Panc1 (cell line): ENCODE measurements around the gene TNK1. TPM values are rescaled to one million over a fixed set of nuclear protein-coding genes. Genes with fewer than 3 reads are reported as not detected.

Source experiments
- ATAC-seq: fragments of 200-7000 bp; cut with Tn5 transposase; 2 replicates; pipeline ENCODE4 v1.9.1; 2020; ENCODE audit warnings: mild to moderate bottlenecking, moderate library complexity
- BruUV-seq: library from RNA; stranded (reverse); fragments of 400-500 nt; replicated peaks from 2 replicates; lab custom pipeline; 2021; lab: Mats Ljungman, UMichigan
- CTCF ChIA-PET: fragments of 300-600 bp; sonication (Branson Sonifier 250); formaldehyde crosslinking; loops from one replicate; lab custom pipeline; 2022; ENCODE audit warnings: antibody characterized with exemption; lab: Charles Lee
- POLR2A ChIA-PET: fragments of 300-600 bp; sonication (Branson Sonifier 250); formaldehyde crosslinking; loops from one replicate; lab custom pipeline; 2022; ENCODE audit warnings: antibody characterized with exemption; lab: Charles Lee
- DNase-seq: peaks from one replicate; pipeline ENCODE4 v3.0.0-alpha.2; 2010; ENCODE audit warnings: low read depth, low spot score
- H3K27ac ChIP-seq: 2 replicates; pipeline ENCODE4 v1.5.1; 2011; ENCODE audit warnings: mild to moderate bottlenecking, low read length, inconsistent platforms
- H3K27me3 ChIP-seq: fragments of 200-500 bp; sonication (Bioruptor generic); 2 replicates; pipeline ENCODE4 v1.6.0; 2014; ENCODE audit warnings: low read length, inconsistent platforms; ENCODE audit not compliant: control insufficient read depth, insufficient read depth
- H3K36me3 ChIP-seq: fragments of 200-500 bp; sonication (Bioruptor generic); 2 replicates; pipeline ENCODE4 v1.5.1; 2014; ENCODE audit warnings: inconsistent platforms, mild to moderate bottlenecking, low read length, moderate library complexity; ENCODE audit not compliant: control insufficient read depth, insufficient read depth
- H3K4me1 ChIP-seq: 2 replicates; pipeline ENCODE4 v1.5.1; 2011; ENCODE audit warnings: inconsistent platforms, mild to moderate bottlenecking, low read length, moderate library complexity; ENCODE audit not compliant: control insufficient read depth, insufficient read depth
- H3K4me3 ChIP-seq, 2 experiments: 2 replicates each; pipeline ENCODE4 v1.5.1; 2011 to 2012; ENCODE audit warnings: low read depth in 2 of 2, low read length in 2 of 2, mild to moderate bottlenecking in 2 of 2, inconsistent platforms in 1 of 2, moderate library complexity in 1 of 2
- H3K9me3 ChIP-seq: fragments of 200-500 bp; sonication (Bioruptor generic); 2 replicates; pipeline ENCODE4 v1.5.1; 2014; ENCODE audit warnings: low read depth, mild to moderate bottlenecking, inconsistent platforms, low read length, moderate library complexity; ENCODE audit not compliant: control insufficient read depth, insufficient read depth
- POLR2AphosphoS5 ChIP-seq: IDR thresholded peaks from 2 replicates; pipeline ENCODE4 v1.6.1; 2012; ENCODE audit warnings: mild to moderate bottlenecking, low read depth, low read length, moderate library complexity
- SIN3A ChIP-seq: IDR thresholded peaks from 2 replicates; pipeline ENCODE4 v1.6.1; 2012; ENCODE audit warnings: low read depth, mild to moderate bottlenecking, low read length, moderate library complexity, borderline replicate concordance; ENCODE audit not compliant: insufficient read depth
- TCF7L2 ChIP-seq: IDR thresholded peaks from 2 replicates; pipeline ENCODE4 v1.6.1; 2011; ENCODE audit warnings: mild to moderate bottlenecking, low read depth, low read length, inconsistent platforms
- in situ Hi-C: cut with HindIII; loops from 2 replicates; pipeline ENCODE4 v1.10.0; 2016; ENCODE audit warnings: low sequenced_read_pairs, low pct_unique_long_range_greater_than_20kb
- intact Hi-C: fragments of 100-400 bp; cut with micrococcal nuclease; formaldehyde crosslinking; loops from one replicate; pipeline ENCODE4 v1.10.0; 2022; ENCODE audit not compliant: unreplicated experiment
- total RNA-seq: library from RNA; stranded (reverse); gene quantifications from one replicate; pipeline ENCODE4 v1.2.1, GENCODE V29; 2021; ENCODE audit not compliant: unreplicated experiment
- TF ChIP-seq, protein P1 (sequence below), 2 experiments: IDR thresholded peaks; 2 replicates each; pipeline ENCODE4 v1.6.1; 2011 to 2012; ENCODE audit warnings: low read depth in 2 of 2, control low read depth in 1 of 2, low read length in 1 of 2, mild to moderate bottlenecking in 1 of 2, moderate library complexity in 1 of 2; ENCODE audit not compliant: insufficient read depth in 1 of 2
- TF ChIP-seq, protein P2 (sequence below): fragments of 450-650 bp; IDR thresholded peaks from 2 replicates; pipeline ENCODE4 v1.5.1; 2017; ENCODE audit warnings: mild to moderate bottlenecking

TNK1 gene
- total RNA-seq, 1 experiment from 2014 or later, result 6.2 TPM

DNA sequence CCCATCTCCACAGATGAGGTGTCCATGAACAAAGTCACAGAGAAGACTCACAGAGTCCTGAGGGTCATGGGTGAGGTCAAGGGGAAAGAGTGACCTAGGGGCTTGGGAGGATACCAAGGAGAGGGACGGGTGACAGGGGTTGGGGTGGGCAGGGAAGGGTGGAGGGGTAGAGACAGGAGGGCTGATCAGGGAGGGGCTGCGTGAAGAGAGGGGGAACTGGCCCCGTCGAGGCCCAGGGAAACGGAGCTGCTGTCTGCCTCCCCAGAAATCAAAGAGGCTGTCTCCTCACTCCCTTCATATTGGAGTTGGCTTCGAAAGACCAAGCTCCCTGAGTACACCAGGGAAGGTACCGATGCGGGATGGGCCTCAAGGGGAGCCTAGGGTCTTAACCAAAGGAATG is 25.3 kb upstream of the TNK1 start:
- H3K4me1 ChIP-seq, result peaks cover 6% of the 10 kb centered on the region
- no peak for DNase-seq
- no peak overlapping the region for H3K27ac ChIP-seq
- no peaks in the 10 kb centered on the region; the same call in 1 of the 2 replicates for H3K36me3 ChIP-seq
- TF ChIP-seq, protein P1, sequence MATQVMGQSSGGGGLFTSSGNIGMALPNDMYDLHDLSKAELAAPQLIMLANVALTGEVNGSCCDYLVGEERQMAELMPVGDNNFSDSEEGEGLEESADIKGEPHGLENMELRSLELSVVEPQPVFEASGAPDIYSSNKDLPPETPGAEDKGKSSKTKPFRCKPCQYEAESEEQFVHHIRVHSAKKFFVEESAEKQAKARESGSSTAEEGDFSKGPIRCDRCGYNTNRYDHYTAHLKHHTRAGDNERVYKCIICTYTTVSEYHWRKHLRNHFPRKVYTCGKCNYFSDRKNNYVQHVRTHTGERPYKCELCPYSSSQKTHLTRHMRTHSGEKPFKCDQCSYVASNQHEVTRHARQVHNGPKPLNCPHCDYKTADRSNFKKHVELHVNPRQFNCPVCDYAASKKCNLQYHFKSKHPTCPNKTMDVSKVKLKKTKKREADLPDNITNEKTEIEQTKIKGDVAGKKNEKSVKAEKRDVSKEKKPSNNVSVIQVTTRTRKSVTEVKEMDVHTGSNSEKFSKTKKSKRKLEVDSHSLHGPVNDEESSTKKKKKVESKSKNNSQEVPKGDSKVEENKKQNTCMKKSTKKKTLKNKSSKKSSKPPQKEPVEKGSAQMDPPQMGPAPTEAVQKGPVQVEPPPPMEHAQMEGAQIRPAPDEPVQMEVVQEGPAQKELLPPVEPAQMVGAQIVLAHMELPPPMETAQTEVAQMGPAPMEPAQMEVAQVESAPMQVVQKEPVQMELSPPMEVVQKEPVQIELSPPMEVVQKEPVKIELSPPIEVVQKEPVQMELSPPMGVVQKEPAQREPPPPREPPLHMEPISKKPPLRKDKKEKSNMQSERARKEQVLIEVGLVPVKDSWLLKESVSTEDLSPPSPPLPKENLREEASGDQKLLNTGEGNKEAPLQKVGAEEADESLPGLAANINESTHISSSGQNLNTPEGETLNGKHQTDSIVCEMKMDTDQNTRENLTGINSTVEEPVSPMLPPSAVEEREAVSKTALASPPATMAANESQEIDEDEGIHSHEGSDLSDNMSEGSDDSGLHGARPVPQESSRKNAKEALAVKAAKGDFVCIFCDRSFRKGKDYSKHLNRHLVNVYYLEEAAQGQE (IDR thresholded peaks at IDR 0.05; ENCODE audit: insufficient read depth in 1 of 2, low read depth in 2 of 2, low read length in 1 of 2), result no peak
- TF ChIP-seq POLR2AphosphoS5 (no peak), TCF7L2 (no peak), SIN3A (no peak)
- TF ChIP-seq, protein P2, sequence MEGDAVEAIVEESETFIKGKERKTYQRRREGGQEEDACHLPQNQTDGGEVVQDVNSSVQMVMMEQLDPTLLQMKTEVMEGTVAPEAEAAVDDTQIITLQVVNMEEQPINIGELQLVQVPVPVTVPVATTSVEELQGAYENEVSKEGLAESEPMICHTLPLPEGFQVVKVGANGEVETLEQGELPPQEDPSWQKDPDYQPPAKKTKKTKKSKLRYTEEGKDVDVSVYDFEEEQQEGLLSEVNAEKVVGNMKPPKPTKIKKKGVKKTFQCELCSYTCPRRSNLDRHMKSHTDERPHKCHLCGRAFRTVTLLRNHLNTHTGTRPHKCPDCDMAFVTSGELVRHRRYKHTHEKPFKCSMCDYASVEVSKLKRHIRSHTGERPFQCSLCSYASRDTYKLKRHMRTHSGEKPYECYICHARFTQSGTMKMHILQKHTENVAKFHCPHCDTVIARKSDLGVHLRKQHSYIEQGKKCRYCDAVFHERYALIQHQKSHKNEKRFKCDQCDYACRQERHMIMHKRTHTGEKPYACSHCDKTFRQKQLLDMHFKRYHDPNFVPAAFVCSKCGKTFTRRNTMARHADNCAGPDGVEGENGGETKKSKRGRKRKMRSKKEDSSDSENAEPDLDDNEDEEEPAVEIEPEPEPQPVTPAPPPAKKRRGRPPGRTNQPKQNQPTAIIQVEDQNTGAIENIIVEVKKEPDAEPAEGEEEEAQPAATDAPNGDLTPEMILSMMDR, result no peak
- H3K4me3 ChIP-seq, result no peak overlapping the region
- no TSS peak for BruUV-seq
- H3K9me3 ChIP-seq, result no peaks in the 10 kb centered on the region
- no peak for ATAC-seq
- H3K27me3 ChIP-seq, result no peaks in the 10 kb centered on the region
- CTCF ChIA-PET, result interaction anchor here (0.6 to 2.2 kb wide), 6 partner anchors 39 to 1608 kb away, joined by 3 to 11 read pairs (median 4); partner anchors contain the start of gene PLSCR3
- in situ Hi-C loops (no loop called here), intact Hi-C loops (loop anchor here (10.0 kb wide), 1 partner anchor 79 kb away; the partner anchor contains the start of genes FGF11 and TMEM102)
- POLR2A ChIA-PET, result no interaction called here

DNA sequence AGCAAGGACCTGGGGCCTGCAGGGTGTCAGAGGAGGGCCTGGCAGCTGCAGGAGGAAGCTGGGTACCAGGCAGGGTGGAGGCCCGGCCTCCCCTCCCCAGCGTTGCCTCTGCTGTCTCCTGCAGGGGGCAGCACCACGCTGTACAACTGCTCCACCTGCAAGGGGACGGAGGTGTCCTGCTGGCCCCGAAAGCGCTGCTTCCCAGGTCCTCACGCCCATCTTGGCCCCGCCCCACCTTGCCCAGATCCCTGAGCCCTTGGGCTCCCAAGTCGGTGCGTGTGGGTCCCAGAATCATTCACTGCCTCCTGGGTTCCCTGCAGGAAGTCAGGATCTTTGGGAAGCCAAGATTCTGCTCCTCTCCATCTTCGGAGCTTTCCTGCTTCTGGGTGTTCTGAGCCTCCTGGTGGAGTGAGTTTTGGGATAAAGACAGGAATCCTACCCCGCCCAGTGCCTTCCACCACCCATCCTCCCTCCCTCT is 24.8 kb upstream of the TNK1 start:
- intact Hi-C loops, result loop anchor here (10.0 kb wide), 1 partner anchor 79 kb away; the partner anchor contains the start of genes FGF11 and TMEM102
- Histone ChIP-seq H3K36me3 (no peaks in the 10 kb centered on the region; the same call in 1 of the 2 replicates), H3K27me3 (no peaks in the 10 kb centered on the region), H3K27ac (no peak overlapping the region), H3K4me3 (0 out of 4 replicates have a peak overlapping the region, but pooled peaks of 1 of the 2 experiments have one; percentile 18), H3K4me1 (peaks cover 6% of the 10 kb centered on the region), H3K9me3 (no peaks in the 10 kb centered on the region)
- CTCF ChIA-PET, result interaction anchor here (0.6 to 2.2 kb wide), 9 partner anchors 8 to 1607 kb away, joined by 3 to 11 read pairs (median 5); partner anchors contain the start of gene PLSCR3
- TF ChIP-seq, protein P1 (IDR thresholded peaks at IDR 0.05; ENCODE audit: insufficient read depth in 1 of 2, low read depth in 2 of 2, low read length in 1 of 2), result peak in 1 of 2 experiments; percentile 41; a peak in 1 of 4 replicates
- TF ChIP-seq, protein P2, result peak; percentile 91
- no peak for TF ChIP-seq TCF7L2
- TF ChIP-seq SIN3A, result no peak
- no peak for TF ChIP-seq POLR2AphosphoS5
- ATAC-seq (peak; percentile 73), DNase-seq (no peak)
- no TSS peak for BruUV-seq
- POLR2A ChIA-PET, result no interaction called here
- in situ Hi-C loops, result no loop called here
